HPDE6-E6E7 (cell line): ENCODE data around the gene DIP2C.
"Not testable (repeated sequence)": the region's sequence is repeated elsewhere in the genome, so short reads cannot be mapped to it uniquely, and the experiment has no call there.

Experiments used
- DNase-seq: peaks from one replicate; pipeline ENCODE4 v3.0.0; 2011; ENCODE audit warnings: missing footprints; ENCODE audit errors: extremely low spot score

DIP2C gene

GRCh38 chr10:354901-355617 is 334.4 kb downstream of the DIP2C start:
- DNase-seq = no peak

- DNase-seq = no peak
Measured at GRCh38 chr10:352476-353235, 336.8 kb downstream of the DIP2C start.

- DNase-seq = no peak
Measured at GRCh38 chr10:351770-352334, 337.6 kb downstream of the DIP2C start.

GRCh38 chr10:350981-351501 is 338.4 kb downstream of the DIP2C start:
- no peak for DNase-seq

- DNase-seq = no peak
Measured at GRCh38 chr10:349081-349480, 340.4 kb downstream of the DIP2C start.

GRCh38 chr10:348456-348855 is 341.0 kb downstream of the DIP2C start:
- DNase-seq = no peak

- DNase-seq = not testable (repeated sequence)
Measured at GRCh38 chr10:347774-348173, 341.7 kb downstream of the DIP2C start.

GRCh38 chr10:347190-347589 is 342.3 kb downstream of the DIP2C start:
- not testable (repeated sequence) for DNase-seq

- no peak for DNase-seq
Measured at GRCh38 chr10:344582-345200, 344.8 kb downstream of the DIP2C start.

- DNase-seq = no peak
Measured at GRCh38 chr10:343231-344220, 345.9 kb downstream of the DIP2C start.

GRCh38 chr10:341081-341740 is 348.3 kb downstream of the DIP2C start:
- no peak for DNase-seq

GRCh38 chr10:340646-341045 is 348.8 kb downstream of the DIP2C start:
- no peak for DNase-seq

- no peak for DNase-seq
Measured at GRCh38 chr10:339038-339391, 350.5 kb downstream of the DIP2C start.

- peak; percentile 43 for DNase-seq
Measured at GRCh38 chr10:338171-339037, 351.1 kb downstream of the DIP2C start.

GRCh38 chr10:336247-336646 is 353.2 kb downstream of the DIP2C start:
- no peak for DNase-seq

GRCh38 chr10:335151-335800 is 354.2 kb downstream of the DIP2C start:
- no peak for DNase-seq

GRCh38 chr10:331186-331585 is 358.3 kb downstream of the DIP2C start:
- no peak for DNase-seq

GRCh38 chr10:329361-330099 is 359.9 kb downstream of the DIP2C start:
- DNase-seq = peak; percentile 41
